ENCODE data around the gene LYPD6. TPM values are rescaled to one million over a fixed set of nuclear protein-coding genes. Genes with fewer than 3 reads are reported as not detected.

The LYPD6 gene
- total RNA-seq, 1 donor, result 4.3 TPM

- H3K4me3 ChIP-seq (ENCODE audit: low read depth, low read length), result no peak overlapping the region
- peak; percentile 26 for DNase-seq (ENCODE audit: low read depth)
- TF ChIP-seq CTCF (IDR thresholded peaks at IDR 0.05; ENCODE audit: insufficient read depth, low read depth, low read length), result no peak
Measured at GRCh38 chr2:149360106-149360505, 29.7 kb downstream of the LYPD6 start.

GRCh38 chr2:149363958-149364357, 33.6 kb downstream of the LYPD6 start:
- no peak overlapping the region for H3K4me3 ChIP-seq (ENCODE audit: low read depth, low read length)
- peak; percentile 80 for DNase-seq (ENCODE audit: low read depth)
- no peak for TF ChIP-seq CTCF (IDR thresholded peaks at IDR 0.05; ENCODE audit: insufficient read depth, low read depth, low read length)

GRCh38 chr2:149364839-149365238, 34.5 kb downstream of the LYPD6 start:
- TF ChIP-seq CTCF (IDR thresholded peaks at IDR 0.05; ENCODE audit: insufficient read depth, low read depth, low read length), result no peak
- DNase-seq (ENCODE audit: low read depth), result no peak

GRCh38 chr2:149365931-149366583, 35.7 kb downstream of the LYPD6 start:
- peak; percentile 63 for DNase-seq (ENCODE audit: low read depth)
- TF ChIP-seq CTCF (IDR thresholded peaks at IDR 0.05; ENCODE audit: insufficient read depth, low read depth, low read length), result no peak

More at GRCh38 chr2:149364839-149365238, 34.5 kb downstream of the LYPD6 start:
- no peak overlapping the region for H3K4me3 ChIP-seq (ENCODE audit: low read depth, low read length)

GRCh38 chr2:149370061-149370775, 39.8 kb downstream of the LYPD6 start:
- no peak for DNase-seq (ENCODE audit: low read depth)

More at GRCh38 chr2:149365931-149366583, 35.7 kb downstream of the LYPD6 start:
- no peak overlapping the region for H3K4me3 ChIP-seq (ENCODE audit: low read depth, low read length)

GRCh38 chr2:149371476-149371875, 41.1 kb downstream of the LYPD6 start:
- DNase-seq (ENCODE audit: low read depth), result no peak
- H3K4me3 ChIP-seq (ENCODE audit: low read depth, low read length), result no peak overlapping the region
- no peak for TF ChIP-seq CTCF (IDR thresholded peaks at IDR 0.05; ENCODE audit: insufficient read depth, low read depth, low read length)

More at GRCh38 chr2:149370061-149370775, 39.8 kb downstream of the LYPD6 start:
- no peak for TF ChIP-seq CTCF (IDR thresholded peaks at IDR 0.05; ENCODE audit: insufficient read depth, low read depth, low read length)
- no peak overlapping the region for H3K4me3 ChIP-seq (ENCODE audit: low read depth, low read length)

Data from fibroblast of villous mesenchyme (primary cell).